Lung (tissue), 12 donors: ENCODE results near the gene NPHP4. TPM values are rescaled to one million over a fixed set of nuclear protein-coding genes. Genes with fewer than 3 reads are reported as not detected.

Source experiments
- ATAC-seq: fragments of 200-7000 bp; cut with Tn5 transposase; one replicate; pipeline ENCODE4 v1.9.1; 2020; ENCODE audit warnings: moderate number of reproducible peaks; ENCODE audit not compliant: insufficient read depth, low FRiP score
- DNase-seq, 3 donors: peaks; one replicate each; pipeline ENCODE4 v3.0.0-alpha.2; 2013 to 2017
- H3K27ac ChIP-seq, 2 donors: one replicate each; pipeline ENCODE4 v1.5.1; 2013; ENCODE audit warnings: mild to moderate bottlenecking in 2 of 2, moderate library complexity in 2 of 2, control low read depth in 1 of 2, inconsistent platforms in 1 of 2, low read depth in 1 of 2, low read length in 1 of 2
- H3K27me3 ChIP-seq, 3 donors: one replicate each; pipeline ENCODE4 v1.5.1; 2013; ENCODE audit warnings: low read length in 2 of 3; ENCODE audit not compliant: control insufficient read depth in 3 of 3, insufficient read depth in 3 of 3
- H3K36me3 ChIP-seq, 4 donors: one replicate each; pipeline ENCODE4 v1.5.1; 2013; ENCODE audit warnings: low read length in 4 of 4, mild to moderate bottlenecking in 1 of 4, moderate library complexity in 1 of 4; ENCODE audit not compliant: control insufficient read depth in 4 of 4, insufficient read depth in 4 of 4
- H3K4me1 ChIP-seq, 5 donors: one replicate each; pipeline ENCODE4 v1.5.1; 2013; ENCODE audit warnings: low read length in 5 of 5, mild to moderate bottlenecking in 2 of 5, moderate library complexity in 1 of 5; ENCODE audit not compliant: control insufficient read depth in 5 of 5, insufficient read depth in 5 of 5
- H3K4me3 ChIP-seq: one replicate; pipeline ENCODE4 v1.5.1; 2013; ENCODE audit warnings: mild to moderate bottlenecking, control low read depth, moderate library complexity
- H3K9ac ChIP-seq, 2 donors: one replicate each; pipeline ENCODE4 v1.5.1; 2013; ENCODE audit warnings: low read length in 2 of 2, control low read depth in 1 of 2; ENCODE audit not compliant: insufficient read depth in 1 of 2
- H3K9me3 ChIP-seq, 4 donors: one replicate each; pipeline ENCODE4 v1.5.1; 2013; ENCODE audit warnings: low read length in 3 of 4, mild to moderate bottlenecking in 1 of 4, moderate library complexity in 1 of 4; ENCODE audit not compliant: control insufficient read depth in 4 of 4, insufficient read depth in 3 of 4
- WGBS, 2 donors: extraction: QIAGEN DNeasy Blood & Tissue Kit; methylation state at CpG; one replicate each; pipeline ENCODE4 v1.1.7; 2013; 5-methylcytosine and 5-hydroxymethylcytosine counted together
- polyA plus RNA-seq, 2 donors: library from polyadenylated mRNA; stranded (reverse); fragments of 200-250 nt; gene quantifications; one replicate each; pipeline ENCODE4 v1.2.1, GENCODE V29; 2013
- total RNA-seq, 2 donors: library from RNA; depleted of rRNA in 1 of 2; stranded (reverse); fragments of >200 nt in 1 of 2; gene quantifications; one replicate each; pipeline ENCODE4 v1.2.1, GENCODE V29; 2014 to 2021
- TF ChIP-seq, protein P1 (sequence below): IDR thresholded peaks from 2 replicates; pipeline ENCODE4 v1.5.1; 2012; ENCODE audit warnings: mild to moderate bottlenecking; ENCODE audit errors: control extremely low read depth, extremely low read depth
- donor health status: control.
- donor health status: control.
- donor health status: Bipolar disorder and iron deficiency.
- donor health status: healthy.
- donor health status: DM: yes; HTN: yes; CAD: no.

The NPHP4 gene
- total and polyA plus RNA-seq, 4 donors, result 6.0 to 23.3 (median 11.1) TPM

DNA sequence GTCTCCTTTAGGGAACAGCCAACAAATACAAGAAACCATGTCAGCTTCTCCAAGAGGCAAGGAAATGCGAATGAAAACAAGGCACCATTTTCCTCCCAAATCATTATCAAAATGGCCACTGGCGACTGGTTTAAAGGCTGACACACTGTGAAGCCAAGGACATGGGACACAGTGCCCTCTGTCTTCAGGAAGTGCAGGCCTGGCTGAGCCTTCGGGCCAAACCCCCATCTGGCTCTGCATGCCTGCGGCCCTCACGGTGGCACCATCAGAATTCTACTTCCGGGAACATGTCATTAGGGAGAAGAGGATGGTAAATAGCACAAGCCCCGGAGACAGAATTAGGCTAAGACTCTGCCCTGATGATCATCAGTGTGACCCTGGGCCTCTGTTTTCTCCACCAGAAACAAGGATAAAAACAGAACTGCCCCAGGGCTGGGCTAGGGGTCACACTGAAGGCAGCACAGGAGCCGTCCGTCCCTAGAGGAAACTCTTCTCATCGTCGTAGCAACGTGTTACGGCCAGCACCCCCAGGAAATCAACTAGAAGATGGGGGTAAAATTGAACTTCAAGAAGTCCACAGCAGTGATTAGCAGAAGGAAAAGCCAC is 103.5 kb downstream of the NPHP4 start:
- peak in 1 of 3 donors; percentile 5 for DNase-seq
- no peak for ATAC-seq
- Histone ChIP-seq H3K27me3 (no peaks in the 10 kb centered on the region), H3K4me3 (no peak overlapping the region), H3K9me3 (no peaks in the 10 kb centered on the region), H3K4me1 (peaks cover 0 to 10% (median 0%) of the 10 kb centered on the region in 5 donors), H3K9ac (no peak overlapping the region), H3K27ac (no peak overlapping the region), H3K36me3 (peaks cover 0 to 21% (median 0%) of the 10 kb centered on the region in 4 donors)
- TF ChIP-seq, protein P1, sequence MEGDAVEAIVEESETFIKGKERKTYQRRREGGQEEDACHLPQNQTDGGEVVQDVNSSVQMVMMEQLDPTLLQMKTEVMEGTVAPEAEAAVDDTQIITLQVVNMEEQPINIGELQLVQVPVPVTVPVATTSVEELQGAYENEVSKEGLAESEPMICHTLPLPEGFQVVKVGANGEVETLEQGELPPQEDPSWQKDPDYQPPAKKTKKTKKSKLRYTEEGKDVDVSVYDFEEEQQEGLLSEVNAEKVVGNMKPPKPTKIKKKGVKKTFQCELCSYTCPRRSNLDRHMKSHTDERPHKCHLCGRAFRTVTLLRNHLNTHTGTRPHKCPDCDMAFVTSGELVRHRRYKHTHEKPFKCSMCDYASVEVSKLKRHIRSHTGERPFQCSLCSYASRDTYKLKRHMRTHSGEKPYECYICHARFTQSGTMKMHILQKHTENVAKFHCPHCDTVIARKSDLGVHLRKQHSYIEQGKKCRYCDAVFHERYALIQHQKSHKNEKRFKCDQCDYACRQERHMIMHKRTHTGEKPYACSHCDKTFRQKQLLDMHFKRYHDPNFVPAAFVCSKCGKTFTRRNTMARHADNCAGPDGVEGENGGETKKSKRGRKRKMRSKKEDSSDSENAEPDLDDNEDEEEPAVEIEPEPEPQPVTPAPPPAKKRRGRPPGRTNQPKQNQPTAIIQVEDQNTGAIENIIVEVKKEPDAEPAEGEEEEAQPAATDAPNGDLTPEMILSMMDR, result no peak
- WGBS, 2 donors, result 87 to 90% methylated on average over 13 of the region's 13 CpGs

DNA sequence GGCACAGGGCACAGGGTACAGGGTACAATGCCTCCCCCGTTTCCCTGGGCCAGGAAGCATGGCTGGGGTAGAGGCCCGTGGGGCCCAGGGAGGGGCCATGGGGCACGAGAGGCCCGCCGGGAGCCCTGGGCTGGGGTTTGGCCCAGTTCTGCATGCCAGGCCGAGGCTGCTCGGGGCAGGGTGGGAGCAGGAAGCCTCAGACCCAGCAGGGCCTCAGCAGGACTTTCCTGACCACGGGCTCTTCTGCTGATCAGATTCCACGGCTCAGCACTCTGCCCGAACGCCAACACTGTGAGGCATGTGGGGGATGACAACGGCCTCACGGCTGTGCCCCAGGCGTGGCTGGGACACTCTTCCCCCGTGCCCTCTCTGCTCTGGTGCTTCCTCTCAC is 104.3 kb downstream of the NPHP4 start:
- DNase-seq (no peak), ATAC-seq (no peak)
- Histone ChIP-seq H3K9me3 (no peaks in the 10 kb centered on the region), H3K36me3 (peaks cover 0 to 22% (median 0%) of the 10 kb centered on the region in 4 donors), H3K27ac (no peak overlapping the region), H3K4me1 (peaks cover 0 to 10% (median 0%) of the 10 kb centered on the region in 5 donors), H3K9ac (no peak overlapping the region), H3K27me3 (no peaks in the 10 kb centered on the region), H3K4me3 (no peak overlapping the region)
- TF ChIP-seq, protein P1, result no peak
- 90 to 93% methylated on average over 15 of the region's 15 CpGs for WGBS, 2 donors

DNA sequence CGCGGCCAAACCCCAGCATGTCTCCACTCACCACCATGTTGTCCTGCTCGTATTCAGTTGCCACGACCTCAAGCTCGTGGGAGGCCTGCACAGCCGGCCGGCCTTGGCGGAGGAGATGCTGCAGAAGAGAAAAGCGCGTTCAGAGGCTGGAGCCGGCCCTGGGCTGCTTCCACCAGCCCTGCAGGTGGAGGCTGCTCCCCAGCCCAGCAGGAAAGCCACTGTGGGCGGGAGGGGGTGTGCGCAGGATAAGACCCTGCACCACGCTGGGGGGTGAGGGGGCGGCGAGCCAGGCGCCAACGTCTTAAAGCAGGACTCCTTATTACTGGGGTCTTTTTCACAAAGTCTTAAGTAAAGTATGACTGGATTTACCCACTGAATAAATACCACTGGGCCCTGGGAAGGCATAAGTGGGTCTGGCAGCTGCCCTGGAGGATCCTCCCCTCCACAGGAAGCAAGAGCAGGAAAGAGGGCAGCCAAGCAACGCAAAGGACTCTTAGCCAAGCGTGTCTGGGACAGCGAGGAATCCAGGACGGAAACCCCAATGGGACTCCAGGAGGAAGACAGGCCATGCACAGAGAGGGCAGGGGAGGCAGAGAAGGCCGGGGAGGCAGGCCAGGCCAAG is 104.8 kb downstream of the NPHP4 start:
- TF ChIP-seq, protein P1, result no peak
- peaks cover 0 to 10% (median 0%) of the 10 kb centered on the region in 5 donors for H3K4me1 ChIP-seq
- no peak overlapping the region for H3K27ac ChIP-seq
- no peak overlapping the region for H3K9ac ChIP-seq
- peaks cover 0 to 24% (median 0%) of the 10 kb centered on the region in 4 donors for H3K36me3 ChIP-seq
- DNase-seq (no peak), ATAC-seq (no peak)
- no peak overlapping the region for H3K4me3 ChIP-seq
- WGBS, 2 donors, result 94 to 96% methylated on average over 23 of the region's 23 CpGs
- no peaks in the 10 kb centered on the region for H3K9me3 ChIP-seq
- no peaks in the 10 kb centered on the region for H3K27me3 ChIP-seq
